ENCODE measurements around the gene CD28. TPM values are rescaled to one million over a fixed set of nuclear protein-coding genes. Genes with fewer than 3 reads are reported as not detected.

Gene CD28
- total RNA-seq, 3 donors from 2014 or later (not counting 1 experiment from before 2014, with no cell fraction given) = 0.54 to 3.5 (median 3.3) TPM

DNA sequence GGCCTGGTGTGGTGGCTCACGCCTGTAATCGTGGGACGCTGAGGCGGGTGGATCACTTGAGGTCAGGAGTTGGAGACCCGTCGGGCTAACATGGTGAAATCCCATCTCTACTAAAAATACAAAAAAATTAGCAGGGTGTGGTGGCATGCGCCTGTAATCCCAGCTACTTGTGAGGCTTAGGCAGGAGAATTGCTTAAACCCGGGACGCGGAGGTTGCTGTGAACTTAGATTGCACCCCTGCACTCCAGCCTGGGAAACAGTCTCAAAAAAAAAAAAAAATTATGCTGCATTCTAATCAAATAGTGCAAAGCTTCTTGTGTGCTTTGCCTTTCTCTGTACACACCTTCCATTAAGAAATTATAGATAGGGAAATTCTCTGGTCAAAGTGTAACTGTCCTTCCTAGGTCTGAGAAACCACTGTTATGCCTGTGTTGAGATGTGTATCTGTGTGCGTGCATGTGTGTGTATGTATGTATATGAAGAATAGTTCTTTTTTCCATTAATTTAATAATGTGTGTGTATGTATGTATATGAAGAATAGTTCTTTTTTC lies 2.5 kb downstream of the CD28 start:
- DNase-seq (no peak), ATAC-seq (no peak)
- H3K4me3 ChIP-seq (ENCODE audit: low read length) = peak overlapping the region; percentile 4
- Mint-ChIP-seq H3K27me3 (ENCODE audit: low read depth in 2 of 2) (peaks cover 0 to 8% of the 10 kb centered on the region in 2 donors), H3K4me3 (no peak overlapping the region), H3K9me3 (peaks cover 0 to 2% of the 10 kb centered on the region in 2 donors), H3K4me1 (peaks cover 29 to 30% of the 10 kb centered on the region in 2 donors), H3K36me3 (no peaks in the 10 kb centered on the region), H3K27ac (no peak overlapping the region)
- 83% methylated on average over 11 of the region's 11 CpGs for WGBS (ENCODE audit: insufficient coverage)
- intact Hi-C loops (cut with micrococcal nuclease) = loop anchor here (5.0 kb wide), 2 partner anchors 73 to 103 kb away; no protein-coding TSS in a partner anchor
- H3K27ac ChIP-seq (ENCODE audit: low read length) = no peak overlapping the region
- TF ChIP-seq, protein P1, sequence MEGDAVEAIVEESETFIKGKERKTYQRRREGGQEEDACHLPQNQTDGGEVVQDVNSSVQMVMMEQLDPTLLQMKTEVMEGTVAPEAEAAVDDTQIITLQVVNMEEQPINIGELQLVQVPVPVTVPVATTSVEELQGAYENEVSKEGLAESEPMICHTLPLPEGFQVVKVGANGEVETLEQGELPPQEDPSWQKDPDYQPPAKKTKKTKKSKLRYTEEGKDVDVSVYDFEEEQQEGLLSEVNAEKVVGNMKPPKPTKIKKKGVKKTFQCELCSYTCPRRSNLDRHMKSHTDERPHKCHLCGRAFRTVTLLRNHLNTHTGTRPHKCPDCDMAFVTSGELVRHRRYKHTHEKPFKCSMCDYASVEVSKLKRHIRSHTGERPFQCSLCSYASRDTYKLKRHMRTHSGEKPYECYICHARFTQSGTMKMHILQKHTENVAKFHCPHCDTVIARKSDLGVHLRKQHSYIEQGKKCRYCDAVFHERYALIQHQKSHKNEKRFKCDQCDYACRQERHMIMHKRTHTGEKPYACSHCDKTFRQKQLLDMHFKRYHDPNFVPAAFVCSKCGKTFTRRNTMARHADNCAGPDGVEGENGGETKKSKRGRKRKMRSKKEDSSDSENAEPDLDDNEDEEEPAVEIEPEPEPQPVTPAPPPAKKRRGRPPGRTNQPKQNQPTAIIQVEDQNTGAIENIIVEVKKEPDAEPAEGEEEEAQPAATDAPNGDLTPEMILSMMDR (IDR thresholded peaks at IDR 0.05) = no peak
- peaks cover 24% of the 10 kb centered on the region for H3K4me1 ChIP-seq (ENCODE audit: control insufficient read depth, insufficient read depth, low read length)
- no peaks in the 10 kb centered on the region for H3K27me3 ChIP-seq (ENCODE audit: control insufficient read depth, insufficient read depth, low read length)
- H3K36me3 ChIP-seq (ENCODE audit: control insufficient read depth, insufficient read depth, low read length) = no peaks in the 10 kb centered on the region
- H3K9me3 ChIP-seq (ENCODE audit: control insufficient read depth, insufficient read depth, low read length) = no peaks in the 10 kb centered on the region

- Mint-ChIP-seq H3K36me3 (no peaks in the 10 kb centered on the region), H3K4me1 (peaks cover 23 to 24% of the 10 kb centered on the region in 2 donors), H3K27me3 (ENCODE audit: low read depth in 2 of 2) (peaks cover 0 to 8% of the 10 kb centered on the region in 2 donors), H3K4me3 (no peak overlapping the region), H3K9me3 (peaks cover 0 to 2% of the 10 kb centered on the region in 2 donors), H3K27ac (no peak overlapping the region)
- Histone ChIP-seq H3K27me3 (ENCODE audit: control insufficient read depth, insufficient read depth, low read length) (no peaks in the 10 kb centered on the region), H3K36me3 (ENCODE audit: control insufficient read depth, insufficient read depth, low read length) (no peaks in the 10 kb centered on the region), H3K4me3 (ENCODE audit: low read length) (no peak overlapping the region), H3K9me3 (ENCODE audit: control insufficient read depth, insufficient read depth, low read length) (no peaks in the 10 kb centered on the region), H3K27ac (ENCODE audit: low read length) (no peak overlapping the region), H3K4me1 (ENCODE audit: control insufficient read depth, insufficient read depth, low read length) (peaks cover 22% of the 10 kb centered on the region)
- DNase-seq = no peak
- WGBS (ENCODE audit: insufficient coverage) = 95% methylated on average over 3 of the region's 3 CpGs
- no peak for ATAC-seq
- intact Hi-C loops (cut with micrococcal nuclease) = loop anchor here (5.0 kb wide), 2 partner anchors 73 to 103 kb away; no protein-coding TSS in a partner anchor
- TF ChIP-seq, protein P1 (IDR thresholded peaks at IDR 0.05) = no peak
These were observed 3.1 kb downstream of the CD28 start for GRCh38 chr2:203709416-203710040.

DNA sequence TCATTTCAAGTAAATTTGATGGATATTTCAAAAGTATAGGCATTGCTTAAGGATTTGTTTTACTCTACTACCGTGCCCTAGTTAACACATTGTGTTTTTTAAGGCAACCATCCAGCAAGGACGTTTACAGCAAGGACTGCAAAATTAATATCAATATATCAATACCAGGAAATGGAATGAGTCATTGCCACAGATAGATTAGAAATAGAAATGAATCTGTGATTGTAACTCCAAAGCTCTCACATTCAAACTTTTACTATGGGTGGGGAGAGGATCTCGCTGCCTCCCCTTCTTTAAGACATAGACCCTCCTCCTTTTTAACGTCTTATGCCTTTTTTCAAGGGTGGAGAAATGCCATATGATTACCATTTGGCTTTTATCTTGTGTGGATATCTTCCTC lies 3.8 kb downstream of the CD28 start:
- Mint-ChIP-seq H3K4me3 (no peak overlapping the region), H3K4me1 (peaks cover 17% of the 10 kb centered on the region in 2 donors), H3K9me3 (peaks cover 0 to 2% of the 10 kb centered on the region in 2 donors), H3K27me3 (ENCODE audit: low read depth in 2 of 2) (peaks cover 0 to 8% of the 10 kb centered on the region in 2 donors), H3K27ac (no peak overlapping the region), H3K36me3 (no peaks in the 10 kb centered on the region)
- TF ChIP-seq, protein P1 (IDR thresholded peaks at IDR 0.05) = no peak
- intact Hi-C loops (cut with micrococcal nuclease) = no loop called here
- Histone ChIP-seq H3K4me1 (ENCODE audit: control insufficient read depth, insufficient read depth, low read length) (peaks cover 19% of the 10 kb centered on the region), H3K27ac (ENCODE audit: low read length) (no peak overlapping the region), H3K4me3 (ENCODE audit: low read length) (no peak overlapping the region), H3K9me3 (ENCODE audit: control insufficient read depth, insufficient read depth, low read length) (no peaks in the 10 kb centered on the region), H3K27me3 (ENCODE audit: control insufficient read depth, insufficient read depth, low read length) (no peaks in the 10 kb centered on the region), H3K36me3 (ENCODE audit: control insufficient read depth, insufficient read depth, low read length) (no peaks in the 10 kb centered on the region)
- ATAC-seq = no peak
- 86% methylated on average over 1 of the region's 4 CpGs for WGBS (ENCODE audit: insufficient coverage)
- no peak for DNase-seq

All from natural killer cell (primary cell).